ENCODE results near the gene CDKAL1.
"Not testable (repeated sequence)": the region's sequence is repeated elsewhere in the genome, so short reads cannot be mapped to it uniquely, and the experiment has no call there.

CDKAL1 gene

GRCh38 chr6:21241231-21242130, 707.2 kb downstream of the CDKAL1 start:
- no peak for DNase-seq

- no peak for DNase-seq
These were observed 710.7 kb downstream of the CDKAL1 start for GRCh38 chr6:21244897-21245470.

GRCh38 chr6:21245488-21245887, 711.2 kb downstream of the CDKAL1 start:
- DNase-seq: no peak

GRCh38 chr6:21246075-21246474, 711.8 kb downstream of the CDKAL1 start:
- DNase-seq: no peak

- DNase-seq: not testable (repeated sequence)
These were observed 720.2 kb downstream of the CDKAL1 start for GRCh38 chr6:21254460-21254859.

- no peak for DNase-seq
These were observed 721.9 kb downstream of the CDKAL1 start for GRCh38 chr6:21256197-21256596.

GRCh38 chr6:21257125-21257524, 722.9 kb downstream of the CDKAL1 start:
- no peak for DNase-seq

- DNase-seq: no peak
These were observed 724.4 kb downstream of the CDKAL1 start for GRCh38 chr6:21258665-21259064.

GRCh38 chr6:21259660-21260059, 725.4 kb downstream of the CDKAL1 start:
- no peak for DNase-seq

- no peak for DNase-seq
These were observed 728.2 kb downstream of the CDKAL1 start for GRCh38 chr6:21262504-21262903.

GRCh38 chr6:21263531-21264287, 729.5 kb downstream of the CDKAL1 start:
- no peak for DNase-seq

GRCh38 chr6:21264288-21265033, 730.2 kb downstream of the CDKAL1 start:
- no peak for DNase-seq

GRCh38 chr6:21265034-21265729, 730.9 kb downstream of the CDKAL1 start:
- no peak for DNase-seq

GRCh38 chr6:21265730-21266044, 731.4 kb downstream of the CDKAL1 start:
- no peak for DNase-seq

- no peak for DNase-seq
These were observed 736.5 kb downstream of the CDKAL1 start for GRCh38 chr6:21270636-21271201.

- DNase-seq: no peak
These were observed 737.3 kb downstream of the CDKAL1 start for GRCh38 chr6:21271428-21272155.

- DNase-seq: no peak
These were observed 739.2 kb downstream of the CDKAL1 start for GRCh38 chr6:21273451-21273850.

GRCh38 chr6:21274851-21275250, 740.6 kb downstream of the CDKAL1 start:
- no peak for DNase-seq

GRCh38 chr6:21277601-21278374, 743.5 kb downstream of the CDKAL1 start:
- no peak for DNase-seq

GRCh38 chr6:21278375-21278745, 744.1 kb downstream of the CDKAL1 start:
- DNase-seq: no peak

- DNase-seq: no peak
These were observed 745.4 kb downstream of the CDKAL1 start for GRCh38 chr6:21279619-21280018.

Measured in stimulated activated CD4-positive, alpha-beta T cell treated with anti-CD3 and anti-CD28 coated beads, Interleukin-12 subunit alpha, Interleukin-12 subunit beta, amount 100 ng/mL, for 4 hours (primary cell).